H9 (cell line): ENCODE measurements around the gene HOXC12. TPM values are rescaled to one million over a fixed set of nuclear protein-coding genes. Genes with fewer than 3 reads are reported as not detected.

Source experiments
- DNase-seq: peaks from one replicate; pipeline ENCODE4 v3.0.0-alpha.2; 2017
- H2AFZ ChIP-seq: one replicate; pipeline ENCODE4 v1.6.1; 2013; ENCODE audit warnings: mild to moderate bottlenecking, low read length, control low read depth, moderate library complexity
- H2AK5ac ChIP-seq: 2 replicates; pipeline ENCODE4 v1.6.1; 2013; ENCODE audit warnings: low read length, control low read depth, mixed read lengths; ENCODE audit not compliant: insufficient read length
- H2BK120ac ChIP-seq: one replicate; pipeline ENCODE4 v1.6.1; 2013; ENCODE audit warnings: low read depth, mild to moderate bottlenecking, low read length, control low read depth, inconsistent platforms; ENCODE audit not compliant: poor library complexity, severe bottlenecking
- H2BK12ac ChIP-seq: 2 replicates; pipeline ENCODE4 v1.6.1; 2013; ENCODE audit warnings: low read length, control low read depth, mixed read lengths, low read depth; ENCODE audit not compliant: insufficient read length
- H2BK15ac ChIP-seq: 2 replicates; pipeline ENCODE4 v1.6.1; 2013; ENCODE audit warnings: low read depth, low read length, control low read depth
- H2BK20ac ChIP-seq: one replicate; pipeline ENCODE4 v1.6.1; 2013; ENCODE audit warnings: low read depth, mild to moderate bottlenecking, low read length, control low read depth, inconsistent platforms; ENCODE audit not compliant: poor library complexity, severe bottlenecking
- H2BK5ac ChIP-seq: 2 replicates; pipeline ENCODE4 v1.6.1; 2013; ENCODE audit warnings: low read length, control low read depth, mixed read lengths; ENCODE audit not compliant: insufficient read length
- H3K14ac ChIP-seq: 2 replicates; pipeline ENCODE4 v1.6.1; 2013; ENCODE audit warnings: low read length, control low read depth; ENCODE audit not compliant: insufficient read depth
- H3K18ac ChIP-seq: 2 replicates; pipeline ENCODE4 v1.6.1; 2013; ENCODE audit warnings: low read depth, mild to moderate bottlenecking, mixed read lengths, low read length, control low read depth; ENCODE audit not compliant: insufficient read length
- H3K23ac ChIP-seq: 2 replicates; pipeline ENCODE4 v1.6.1; 2013; ENCODE audit warnings: low read length, control low read depth, mixed read lengths, low read depth; ENCODE audit not compliant: insufficient read length
- H3K23me2 ChIP-seq: 2 replicates; pipeline ENCODE4 v1.6.1; 2013; ENCODE audit warnings: low read depth, mild to moderate bottlenecking, mixed read lengths, low read length, control low read depth; ENCODE audit not compliant: insufficient read length, poor library complexity, severe bottlenecking
- H3K27ac ChIP-seq: 2 replicates; pipeline ENCODE4 v1.5.1; 2013; ENCODE audit warnings: low read length, control low read depth, mixed read lengths, low read depth; ENCODE audit not compliant: insufficient read length
- H3K27me3 ChIP-seq: 2 replicates; pipeline ENCODE4 v1.6.1; 2013; ENCODE audit warnings: low read length, control low read depth, inconsistent platforms; ENCODE audit not compliant: insufficient read depth
- H3K4ac ChIP-seq: 2 replicates; pipeline ENCODE4 v1.6.1; 2013; ENCODE audit warnings: low read depth, mild to moderate bottlenecking, control low read depth, inconsistent platforms, low read length, moderate library complexity
- H3K4me1 ChIP-seq: 2 replicates; pipeline ENCODE4 v1.6.1; 2013; ENCODE audit warnings: low read length, control low read depth, inconsistent platforms; ENCODE audit not compliant: insufficient read depth
- H3K4me2 ChIP-seq: 2 replicates; pipeline ENCODE4 v1.6.1; 2013; ENCODE audit warnings: low read length, control low read depth, mixed read lengths; ENCODE audit not compliant: insufficient read length, insufficient read depth
- H3K56ac ChIP-seq: 2 replicates; pipeline ENCODE4 v1.6.1; 2013; ENCODE audit warnings: low read depth, mild to moderate bottlenecking, mixed read lengths, low read length, control low read depth; ENCODE audit not compliant: insufficient read length
- H3K79me1 ChIP-seq: 2 replicates; pipeline ENCODE4 v1.6.1; 2013; ENCODE audit warnings: low read depth, mild to moderate bottlenecking, moderate library complexity, low read length, control low read depth, inconsistent platforms; ENCODE audit not compliant: insufficient read depth, poor library complexity, severe bottlenecking
- H3K79me2 ChIP-seq: 2 replicates; pipeline ENCODE4 v1.6.1; 2013; ENCODE audit warnings: low read length, control low read depth, inconsistent platforms; ENCODE audit not compliant: insufficient read depth
- H3K9ac ChIP-seq: 2 replicates; pipeline ENCODE4 v1.6.1; 2013; ENCODE audit warnings: low read length, control low read depth, mixed read lengths; ENCODE audit not compliant: insufficient read length; ENCODE audit errors: extremely low read depth
- H3K9me3 ChIP-seq: one replicate; pipeline ENCODE4 v1.6.1; 2013; ENCODE audit warnings: low read depth, low read length, inconsistent platforms; ENCODE audit not compliant: control insufficient read depth
- H3T11ph ChIP-seq: one replicate; pipeline ENCODE4 v1.6.1; 2013; ENCODE audit warnings: mild to moderate bottlenecking, low read length, control low read depth, inconsistent platforms
- H4K20me1 ChIP-seq: one replicate; pipeline ENCODE4 v1.6.1; 2013; ENCODE audit not compliant: control insufficient read depth, insufficient read length, insufficient read depth
- H4K5ac ChIP-seq: 2 replicates; pipeline ENCODE4 v1.6.1; 2013; ENCODE audit warnings: low read depth, mild to moderate bottlenecking, mixed read lengths, low read length, control low read depth; ENCODE audit not compliant: insufficient read length
- H4K8ac ChIP-seq: replicated peaks from 2 replicates; pipeline ENCODE4 v1.6.1; 2013; ENCODE audit warnings: low read length, control low read depth, mixed read lengths, low read depth; ENCODE audit not compliant: insufficient read length
- H4K91ac ChIP-seq: 2 replicates; pipeline ENCODE4 v1.6.1; 2013; ENCODE audit warnings: low read depth, mild to moderate bottlenecking, moderate library complexity, mixed read lengths, low read length, control low read depth; ENCODE audit not compliant: insufficient read length
- H3K27ac Mint-ChIP-seq, 3 experiments: 2 replicates in 2 of 3; 3 replicates in 1 of 3; pipeline ENCODE4 v1.8.0; 2020 to 2021; ENCODE audit warnings: mixed read lengths in 3 of 3, mild to moderate bottlenecking in 1 of 3, moderate library complexity in 1 of 3
- H3K27me3 Mint-ChIP-seq: 2 replicates; pipeline ENCODE4 v1.8.0; 2021; ENCODE audit warnings: low read depth, mild to moderate bottlenecking, moderate library complexity, mixed read lengths
- H3K36me3 Mint-ChIP-seq, 3 experiments: 2 replicates in 2 of 3; 3 replicates in 1 of 3; pipeline ENCODE4 v1.8.0; 2020 to 2021; ENCODE audit warnings: low read depth in 3 of 3, mixed read lengths in 3 of 3; ENCODE audit not compliant: insufficient read depth in 1 of 3
- H3K4me1 Mint-ChIP-seq, 2 experiments: 2 replicates each; pipeline ENCODE4 v1.8.0; 2020; ENCODE audit warnings: mixed read lengths in 2 of 2
- H3K4me3 Mint-ChIP-seq, 2 experiments: 2 replicates in 1 of 2; 3 replicates in 1 of 2; pipeline ENCODE4 v1.8.0; 2020 to 2021; ENCODE audit warnings: mild to moderate bottlenecking in 2 of 2, mixed read lengths in 2 of 2, moderate library complexity in 1 of 2
- H3K9me3 Mint-ChIP-seq, 2 experiments: 2 replicates in 1 of 2; 3 replicates in 1 of 2; pipeline ENCODE4 v1.8.0; 2020; ENCODE audit warnings: mild to moderate bottlenecking in 2 of 2, mixed read lengths in 2 of 2, moderate library complexity in 1 of 2
- WGBS: extraction: QIAGEN DNeasy Blood & Tissue Kit; methylation state at CpG from one replicate; pipeline ENCODE4 v1.1.7; 2013; ENCODE audit warnings: missing lambda C conversion rate, low lambda C conversion rate, mixed read lengths; ENCODE audit not compliant: insufficient read length; ENCODE audit errors: extremely low coverage; 5-methylcytosine and 5-hydroxymethylcytosine counted together
- total RNA-seq: library from RNA; stranded (reverse); gene quantifications from 2 replicates; pipeline ENCODE4 v1.2.1, GENCODE V29; 2021
- TF ChIP-seq, protein P1 (sequence below): fragments of 200-600 bp; sonication (generic); conservative IDR thresholded peaks from 3 replicates; pipeline ENCODE4 v1.8.0; 2021; ENCODE audit warnings: antibody characterized with exemption, mild to moderate bottlenecking

The HOXC12 gene
- total RNA-seq, 1 experiment from 2014 or later = not detected

DNA sequence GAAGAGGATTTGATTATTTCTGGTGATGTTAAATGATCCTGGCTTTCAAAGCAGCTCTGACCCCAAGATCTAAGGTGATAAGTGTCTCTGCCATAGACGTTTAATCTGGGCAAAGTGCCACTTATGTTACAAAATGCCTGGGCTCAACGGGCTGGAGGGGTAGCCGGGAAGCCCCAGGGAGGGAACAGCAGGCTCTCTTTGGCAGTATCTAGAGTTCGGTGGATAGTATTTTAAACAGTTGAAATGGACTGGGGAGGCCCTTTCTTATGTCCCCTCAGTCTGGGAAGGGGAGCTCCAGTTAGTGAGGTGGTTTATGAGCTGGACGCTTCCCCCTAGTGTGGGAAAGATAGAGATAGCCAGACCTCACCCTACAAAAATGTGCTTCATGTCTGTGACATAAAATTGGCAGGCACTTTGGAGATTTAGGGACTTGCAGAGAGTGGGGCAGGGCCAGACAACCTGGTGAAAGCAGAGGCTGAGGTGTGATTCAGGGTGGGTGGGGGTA, 12.8 kb downstream of the HOXC12 start:
- H2BK12ac ChIP-seq = no peak overlapping the region
- DNase-seq = no peak
- Mint-ChIP-seq H3K9me3 (peaks cover 2 to 16% of the 10 kb centered on the region in 2 experiments; a peak in 2 of 5 replicates), H3K27me3 (peaks cover 100% of the 10 kb centered on the region), H3K36me3 (peaks cover 0 to 1% (median 0%) of the 10 kb centered on the region in 3 experiments; a peak in 1 of 7 replicates), H3K4me3 (no peak overlapping the region; a peak in 1 of 5 replicates), H3K4me1 (peaks cover 8 to 12% of the 10 kb centered on the region in 2 experiments; a peak in 3 of 4 replicates), H3K27ac (no peak overlapping the region)
- H3K79me2 ChIP-seq = no peaks in the 10 kb centered on the region
- no peaks in the 10 kb centered on the region for H3K4me1 ChIP-seq
- no peak overlapping the region for H4K8ac ChIP-seq
- no peak overlapping the region for H3K4me2 ChIP-seq
- H2AK5ac ChIP-seq = no peak overlapping the region
- no peak overlapping the region for H4K5ac ChIP-seq
- no peak overlapping the region for H3T11ph ChIP-seq
- no peaks in the 10 kb centered on the region for H4K20me1 ChIP-seq
- H2BK5ac ChIP-seq = no peak overlapping the region
- H4K91ac ChIP-seq = no peak overlapping the region
- H3K18ac ChIP-seq = no peak overlapping the region
- no peak overlapping the region for H3K56ac ChIP-seq
- H3K4ac ChIP-seq = no peak overlapping the region
- H3K23me2 ChIP-seq = no peaks in the 10 kb centered on the region
- H2BK20ac ChIP-seq = no peak overlapping the region
- H3K14ac ChIP-seq = no peak overlapping the region
- H3K9me3 ChIP-seq = no peaks in the 10 kb centered on the region
- H3K27me3 ChIP-seq = peaks cover 96% of the 10 kb centered on the region
- H3K23ac ChIP-seq = no peak overlapping the region
- no peaks in the 10 kb centered on the region for H3K79me1 ChIP-seq
- TF ChIP-seq, protein P1, sequence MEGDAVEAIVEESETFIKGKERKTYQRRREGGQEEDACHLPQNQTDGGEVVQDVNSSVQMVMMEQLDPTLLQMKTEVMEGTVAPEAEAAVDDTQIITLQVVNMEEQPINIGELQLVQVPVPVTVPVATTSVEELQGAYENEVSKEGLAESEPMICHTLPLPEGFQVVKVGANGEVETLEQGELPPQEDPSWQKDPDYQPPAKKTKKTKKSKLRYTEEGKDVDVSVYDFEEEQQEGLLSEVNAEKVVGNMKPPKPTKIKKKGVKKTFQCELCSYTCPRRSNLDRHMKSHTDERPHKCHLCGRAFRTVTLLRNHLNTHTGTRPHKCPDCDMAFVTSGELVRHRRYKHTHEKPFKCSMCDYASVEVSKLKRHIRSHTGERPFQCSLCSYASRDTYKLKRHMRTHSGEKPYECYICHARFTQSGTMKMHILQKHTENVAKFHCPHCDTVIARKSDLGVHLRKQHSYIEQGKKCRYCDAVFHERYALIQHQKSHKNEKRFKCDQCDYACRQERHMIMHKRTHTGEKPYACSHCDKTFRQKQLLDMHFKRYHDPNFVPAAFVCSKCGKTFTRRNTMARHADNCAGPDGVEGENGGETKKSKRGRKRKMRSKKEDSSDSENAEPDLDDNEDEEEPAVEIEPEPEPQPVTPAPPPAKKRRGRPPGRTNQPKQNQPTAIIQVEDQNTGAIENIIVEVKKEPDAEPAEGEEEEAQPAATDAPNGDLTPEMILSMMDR = no peak
- H2BK120ac ChIP-seq = no peak overlapping the region
- H3K9ac ChIP-seq = no peak overlapping the region
- no peak overlapping the region for H2BK15ac ChIP-seq
- WGBS = no CpG with 5 or more reads among the region's 5 CpGs
- no peak overlapping the region for H3K27ac ChIP-seq
- H2AFZ ChIP-seq = no peak overlapping the region
